Hepatocyte (in vitro differentiated cells): ENCODE results near the gene LSR. TPM values are rescaled to one million over a fixed set of nuclear protein-coding genes. Genes with fewer than 3 reads are reported as not detected.

Experiments
- DNase-seq: peaks from one replicate; pipeline ENCODE4 v3.0.0-alpha.2; 2016; ENCODE audit warnings: low spot score
- H2AFZ ChIP-seq: fragments of 200-600 bp; sonication (generic); 2 replicates; pipeline ENCODE4 v1.6.0; 2016; ENCODE audit warnings: antibody characterized with exemption, mild to moderate bottlenecking
- H3K27ac ChIP-seq: fragments of 200-600 bp; sonication (generic); 2 replicates; pipeline ENCODE4 v1.5.1; 2016; ENCODE audit warnings: mild to moderate bottlenecking
- H3K27me3 ChIP-seq: fragments of 200-600 bp; sonication (generic); 2 replicates; pipeline ENCODE4 v1.6.1; 2016
- H3K36me3 ChIP-seq: fragments of 200-600 bp; sonication (generic); replicated peaks from 2 replicates; pipeline ENCODE4 v1.5.1; 2016; ENCODE audit warnings: low read depth; ENCODE audit not compliant: insufficient read depth
- H3K4me1 ChIP-seq: fragments of 200-600 bp; sonication (generic); 2 replicates; pipeline ENCODE4 v1.5.1; 2016; ENCODE audit warnings: mild to moderate bottlenecking, moderate library complexity; ENCODE audit not compliant: insufficient read depth
- H3K4me2 ChIP-seq: fragments of 200-600 bp; sonication (generic); 2 replicates; pipeline ENCODE4 v1.6.0; 2016
- H3K4me3 ChIP-seq: fragments of 200-600 bp; sonication (generic); 2 replicates; pipeline ENCODE4 v1.5.1; 2016; ENCODE audit warnings: mild to moderate bottlenecking
- H3K79me2 ChIP-seq: fragments of 200-600 bp; sonication (generic); 2 replicates; pipeline ENCODE4 v1.6.0; 2017; ENCODE audit warnings: mild to moderate bottlenecking
- H3K9me2 ChIP-seq: fragments of 200-600 bp; sonication (generic); replicated peaks from 2 replicates; pipeline ENCODE4 v1.6.0; 2017; ENCODE audit warnings: mild to moderate bottlenecking; ENCODE audit not compliant: insufficient read depth
- H3K9me3 ChIP-seq: fragments of 200-600 bp; sonication (generic); 2 replicates; pipeline ENCODE4 v1.5.1; 2016; ENCODE audit warnings: low read depth, mild to moderate bottlenecking
- H4K20me1 ChIP-seq: fragments of 200-600 bp; sonication (generic); 2 replicates; pipeline ENCODE4 v1.6.0; 2016; ENCODE audit warnings: mild to moderate bottlenecking; ENCODE audit not compliant: insufficient read depth, poor library complexity, severe bottlenecking
- EZH2 ChIP-seq: fragments of 200-600 bp; sonication (generic); IDR thresholded peaks from 2 replicates; pipeline ENCODE4 v1.6.1; 2016; ENCODE audit warnings: antibody characterized with exemption, mild to moderate bottlenecking, borderline replicate concordance
- EZH2phosphoT487 ChIP-seq: fragments of 200-600 bp; sonication (generic); IDR thresholded peaks from one replicate; pipeline ENCODE4 v1.6.1; 2018; ENCODE audit warnings: antibody characterized with exemption, mild to moderate bottlenecking, low read depth, moderate library complexity; ENCODE audit not compliant: unreplicated experiment, severe bottlenecking
- WGBS: methylation state at CpG from one replicate; pipeline ENCODE4 v1.1.6; 2016; ENCODE audit warnings: low lambda C conversion rate; ENCODE audit errors: missing lambda C conversion rate; 5-methylcytosine and 5-hydroxymethylcytosine counted together
- polyA plus RNA-seq: library from polyadenylated mRNA; unstranded; fragments of >200 nt; fragmentation: Nextera tagmentation; extraction: Ambion mirVana; gene quantifications from 2 replicates; pipeline ENCODE4 v1.2.1, GENCODE V29; 2016
- total RNA-seq: library from RNA; depleted of rRNA; stranded (reverse); fragments of >200 nt; gene quantifications from 2 replicates; pipeline ENCODE4 v1.2.3, GENCODE V29; 2014
- TF ChIP-seq, protein P1 (sequence below): fragments of 200-600 bp; sonication (generic); IDR thresholded peaks from 2 replicates; pipeline ENCODE4 v1.5.1; 2016; ENCODE audit warnings: antibody characterized with exemption, mild to moderate bottlenecking; ENCODE audit not compliant: poor library complexity

LSR gene
- total and polyA plus RNA-seq, 2 experiments from 2014 or later, result 89.9 to 296 TPM

DNA sequence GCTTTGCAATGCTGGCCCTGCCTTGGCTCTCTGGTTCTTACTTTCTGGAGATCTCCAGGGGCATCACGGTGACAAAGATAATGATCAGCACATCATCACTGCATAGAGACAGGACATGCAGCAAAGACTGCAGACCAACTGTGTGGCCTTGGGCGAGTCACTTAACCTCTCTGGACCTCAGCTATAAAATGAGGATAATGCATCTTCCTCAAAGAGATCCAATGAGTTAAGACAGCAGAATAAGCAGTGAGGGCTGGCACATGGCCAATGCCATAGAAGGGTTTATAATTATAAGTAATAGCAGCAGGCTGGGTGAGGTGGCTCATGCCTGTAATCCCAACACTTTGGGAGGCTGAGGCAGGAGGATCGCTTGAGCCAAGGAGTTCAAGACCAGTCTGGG is 45.5 kb downstream of the LSR start:
- 73% methylated on average over 3 of the region's 3 CpGs for WGBS
- no peak for DNase-seq
- H3K4me2 ChIP-seq, result no peak overlapping the region
- H4K20me1 ChIP-seq, result no peaks in the 10 kb centered on the region
- peaks cover 2% of the 10 kb centered on the region for H3K27me3 ChIP-seq
- H2AFZ ChIP-seq, result no peak overlapping the region
- no peaks in the 10 kb centered on the region for H3K36me3 ChIP-seq
- H3K79me2 ChIP-seq, result no peaks in the 10 kb centered on the region
- H3K4me3 ChIP-seq, result no peak overlapping the region
- H3K9me2 ChIP-seq, result no peaks in the 10 kb centered on the region
- no peaks in the 10 kb centered on the region for H3K9me3 ChIP-seq
- no peak for TF ChIP-seq EZH2phosphoT487
- no peak for TF ChIP-seq EZH2
- TF ChIP-seq, protein P1, sequence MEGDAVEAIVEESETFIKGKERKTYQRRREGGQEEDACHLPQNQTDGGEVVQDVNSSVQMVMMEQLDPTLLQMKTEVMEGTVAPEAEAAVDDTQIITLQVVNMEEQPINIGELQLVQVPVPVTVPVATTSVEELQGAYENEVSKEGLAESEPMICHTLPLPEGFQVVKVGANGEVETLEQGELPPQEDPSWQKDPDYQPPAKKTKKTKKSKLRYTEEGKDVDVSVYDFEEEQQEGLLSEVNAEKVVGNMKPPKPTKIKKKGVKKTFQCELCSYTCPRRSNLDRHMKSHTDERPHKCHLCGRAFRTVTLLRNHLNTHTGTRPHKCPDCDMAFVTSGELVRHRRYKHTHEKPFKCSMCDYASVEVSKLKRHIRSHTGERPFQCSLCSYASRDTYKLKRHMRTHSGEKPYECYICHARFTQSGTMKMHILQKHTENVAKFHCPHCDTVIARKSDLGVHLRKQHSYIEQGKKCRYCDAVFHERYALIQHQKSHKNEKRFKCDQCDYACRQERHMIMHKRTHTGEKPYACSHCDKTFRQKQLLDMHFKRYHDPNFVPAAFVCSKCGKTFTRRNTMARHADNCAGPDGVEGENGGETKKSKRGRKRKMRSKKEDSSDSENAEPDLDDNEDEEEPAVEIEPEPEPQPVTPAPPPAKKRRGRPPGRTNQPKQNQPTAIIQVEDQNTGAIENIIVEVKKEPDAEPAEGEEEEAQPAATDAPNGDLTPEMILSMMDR, result no peak
- no peak overlapping the region for H3K27ac ChIP-seq
- H3K4me1 ChIP-seq, result no peaks in the 10 kb centered on the region

DNA sequence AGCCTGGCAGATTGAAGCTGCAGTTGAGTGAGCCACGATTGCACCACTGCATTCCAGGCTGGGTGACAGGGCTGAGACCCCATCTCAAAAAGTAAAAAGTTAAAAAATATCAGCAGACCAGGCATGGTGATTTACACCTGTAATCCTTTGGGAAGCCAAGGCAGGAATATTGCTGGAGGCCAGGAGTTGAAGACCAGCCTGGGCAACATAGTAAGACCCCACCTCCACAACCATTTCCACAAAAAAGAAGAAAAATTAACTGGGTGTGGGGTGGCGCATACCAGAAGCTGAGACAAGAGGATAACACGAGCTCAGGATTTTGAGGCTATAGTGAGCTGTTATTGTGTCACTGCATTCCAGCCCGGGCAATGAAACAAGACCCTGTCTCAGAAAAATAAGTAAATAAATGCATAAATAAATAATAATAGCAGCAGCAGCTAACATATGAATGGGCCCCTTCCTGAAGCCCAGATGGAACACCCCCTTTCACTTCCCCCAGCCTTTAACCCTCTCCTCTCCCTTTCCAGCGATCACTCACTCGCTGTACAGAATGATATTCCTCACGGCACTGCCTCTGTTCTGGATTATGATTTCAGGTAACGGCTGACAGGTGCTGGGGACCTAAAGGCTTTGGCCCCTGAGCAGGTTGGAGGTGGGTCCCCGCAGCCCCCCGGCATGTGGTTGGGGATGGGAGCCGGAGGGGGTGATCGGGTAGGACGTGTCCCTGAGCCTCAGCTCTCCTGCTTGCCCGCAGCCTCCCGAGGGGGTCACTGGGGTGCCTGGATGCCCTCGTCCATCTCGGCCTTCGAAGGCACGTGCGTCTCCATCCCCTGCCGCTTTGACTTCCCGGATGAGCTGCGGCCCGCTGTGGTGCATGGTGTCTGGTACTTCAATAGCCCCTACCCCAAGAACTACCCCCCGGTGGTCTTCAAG is 46.3 kb downstream of the LSR start:
- Histone ChIP-seq H3K4me3 (no peak overlapping the region), H3K36me3 (no peaks in the 10 kb centered on the region), H3K79me2 (no peaks in the 10 kb centered on the region), H3K27me3 (peaks cover 2% of the 10 kb centered on the region), H3K9me2 (no peaks in the 10 kb centered on the region), H3K4me2 (no peak overlapping the region), H3K4me1 (no peaks in the 10 kb centered on the region), H4K20me1 (no peaks in the 10 kb centered on the region), H3K27ac (no peak overlapping the region), H3K9me3 (no peaks in the 10 kb centered on the region), H2AFZ (no peak overlapping the region)
- TF ChIP-seq EZH2, result no peak
- TF ChIP-seq EZH2phosphoT487, result no peak
- TF ChIP-seq, protein P1, result no peak
- WGBS, result 83% methylated on average over 24 of the region's 25 CpGs
- DNase-seq, result no peak

DNA sequence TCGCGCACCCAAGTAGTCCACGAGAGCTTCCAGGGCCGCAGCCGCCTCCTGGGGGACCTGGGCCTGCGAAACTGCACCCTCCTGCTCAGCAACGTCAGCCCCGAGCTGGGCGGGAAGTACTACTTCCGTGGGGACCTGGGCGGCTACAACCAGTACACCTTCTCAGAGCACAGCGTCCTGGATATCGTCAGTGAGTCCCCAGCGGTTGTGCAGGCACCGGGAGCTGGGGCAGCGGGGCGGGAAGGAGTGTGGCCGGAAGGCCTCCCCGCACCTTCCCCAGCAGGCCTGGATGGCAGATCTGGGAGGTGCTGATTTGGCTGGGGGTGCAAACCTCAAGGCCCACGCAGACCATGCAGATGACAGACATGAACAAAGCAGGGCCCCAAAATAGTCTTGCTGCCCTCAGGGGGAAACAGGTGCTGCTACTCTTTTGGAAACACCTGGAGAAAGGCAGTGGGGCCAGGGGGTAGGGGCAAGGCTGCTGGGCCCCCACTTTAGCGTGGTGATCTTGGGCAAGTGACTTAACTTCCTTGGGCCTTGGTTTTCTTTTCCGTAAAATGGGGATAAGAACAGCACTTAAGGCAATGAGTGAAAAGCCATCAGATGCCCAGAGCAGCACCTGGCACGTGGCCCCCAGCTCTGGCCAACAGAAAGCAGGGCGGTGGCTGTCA is 47.1 kb downstream of the LSR start:
- Histone ChIP-seq H3K27ac (no peak overlapping the region), H3K4me3 (no peak overlapping the region), H4K20me1 (no peaks in the 10 kb centered on the region), H3K4me2 (no peak overlapping the region), H3K36me3 (no peaks in the 10 kb centered on the region), H3K79me2 (no peaks in the 10 kb centered on the region), H3K9me3 (no peaks in the 10 kb centered on the region), H3K27me3 (peaks cover 2% of the 10 kb centered on the region), H3K4me1 (no peaks in the 10 kb centered on the region), H3K9me2 (no peaks in the 10 kb centered on the region), H2AFZ (no peak overlapping the region)
- 67% methylated on average over 24 of the region's 24 CpGs for WGBS
- DNase-seq, result no peak
- TF ChIP-seq, protein P1, result no peak
